Spinal cord (tissue), 10 donors: ENCODE results near the gene MTHFD2. TPM values are rescaled to one million over a fixed set of nuclear protein-coding genes. Genes with fewer than 3 reads are reported as not detected.

ENCODE experiments used
- DNase-seq, 6 donors: peaks; one replicate each; pipeline versions ENCODE4 v3.0.0 to v3.0.0-alpha.2; 2013 to 2015; ENCODE audit warnings: low spot score in 6 of 6, low read depth in 4 of 6
- H3K27ac ChIP-seq: one replicate; pipeline ENCODE4 v1.5.1; 2013; ENCODE audit warnings: low read depth, low read length, control low read depth
- H3K27me3 ChIP-seq: one replicate; pipeline ENCODE4 v1.6.1; 2013; ENCODE audit warnings: low read length; ENCODE audit not compliant: control insufficient read depth, insufficient read depth
- H3K36me3 ChIP-seq: one replicate; pipeline ENCODE4 v1.6.1; 2013; ENCODE audit warnings: low read length; ENCODE audit not compliant: control insufficient read depth, insufficient read depth
- H3K4me1 ChIP-seq: one replicate; pipeline ENCODE4 v1.6.1; 2013; ENCODE audit warnings: low read length; ENCODE audit not compliant: control insufficient read depth, insufficient read depth
- H3K4me3 ChIP-seq: one replicate; pipeline ENCODE4 v1.5.1; 2013; ENCODE audit warnings: low read depth, low read length, control low read depth
- H3K9me3 ChIP-seq: one replicate; pipeline ENCODE4 v1.6.1; 2013; ENCODE audit warnings: low read length; ENCODE audit not compliant: control insufficient read depth, insufficient read depth
- WGBS: methylation state at CpG from one replicate; pipeline ENCODE4 v1.1.5; 2013; ENCODE audit warnings: missing lambda C conversion rate; ENCODE audit not compliant: insufficient coverage; 5-methylcytosine and 5-hydroxymethylcytosine counted together
- polyA plus RNA-seq, 2 donors: library from polyadenylated mRNA; unstranded; fragments of 120-200 nt; gene quantifications; one replicate each; pipeline ENCODE4 v1.2.1, GENCODE V29; 2013; ENCODE audit not compliant: insufficient read length in 2 of 2
- total RNA-seq, 2 donors: library from RNA; depleted of rRNA in 1 of 2; stranded (reverse); fragments of 120-200 nt in 1 of 2; fragments of >200 nt in 1 of 2; gene quantifications; one replicate each; pipeline versions ENCODE4 v1.2.3 to v1.2.4, GENCODE V29; 2013 to 2014
- donor health status: healthy.

Gene MTHFD2
- total and polyA plus RNA-seq, 4 donors, result 16.9 to 28.2 (median 26.2) TPM

DNA sequence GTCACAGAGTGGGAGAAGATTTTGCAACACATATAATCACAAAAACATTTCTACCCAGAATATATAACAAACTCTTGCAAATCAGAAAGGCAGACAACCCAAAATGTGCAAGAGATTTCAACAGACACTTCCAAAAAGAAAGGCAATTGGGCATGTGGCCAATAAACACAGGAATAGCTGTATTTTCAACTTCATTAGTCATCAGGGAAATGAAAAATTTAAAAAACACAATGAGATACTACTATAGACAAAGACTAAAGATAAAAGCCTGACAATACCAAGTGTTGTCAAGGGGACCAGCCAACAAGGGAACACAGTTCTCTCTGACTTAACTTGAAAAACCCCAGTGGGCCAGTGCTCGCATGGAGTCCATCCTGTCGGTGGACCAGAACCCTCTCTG lies 40.5 kb downstream of the MTHFD2 start:
- WGBS, result 83% methylated on average over 2 of the region's 2 CpGs
- Histone ChIP-seq H3K9me3 (no peaks in the 10 kb centered on the region), H3K4me1 (no peaks in the 10 kb centered on the region), H3K4me3 (no peak overlapping the region), H3K27ac (no peak overlapping the region), H3K36me3 (no peaks in the 10 kb centered on the region), H3K27me3 (no peaks in the 10 kb centered on the region)
- no peak for DNase-seq

DNA sequence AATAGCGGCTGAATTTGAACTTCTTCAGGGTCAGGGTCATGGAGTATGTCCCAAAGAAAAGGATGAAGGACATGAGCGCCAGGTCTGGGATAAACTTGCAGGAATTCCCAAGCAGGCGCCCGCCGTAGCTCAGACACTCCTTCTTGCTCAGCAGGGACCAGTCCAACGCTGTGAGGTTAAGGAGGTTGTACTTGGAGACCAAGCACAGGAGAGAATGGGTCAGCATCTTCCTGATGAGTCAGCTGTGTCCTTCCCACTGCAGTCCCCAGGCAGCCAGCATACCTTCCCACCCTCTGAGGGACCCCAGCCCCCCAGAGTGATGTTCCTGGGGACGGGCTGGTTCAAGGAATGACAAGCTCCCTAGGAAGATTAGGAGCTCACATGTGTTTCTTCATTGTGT lies 40.9 kb downstream of the MTHFD2 start:
- 81% methylated on average over 6 of the region's 7 CpGs for WGBS
- H3K9me3 ChIP-seq, result no peaks in the 10 kb centered on the region

DNA sequence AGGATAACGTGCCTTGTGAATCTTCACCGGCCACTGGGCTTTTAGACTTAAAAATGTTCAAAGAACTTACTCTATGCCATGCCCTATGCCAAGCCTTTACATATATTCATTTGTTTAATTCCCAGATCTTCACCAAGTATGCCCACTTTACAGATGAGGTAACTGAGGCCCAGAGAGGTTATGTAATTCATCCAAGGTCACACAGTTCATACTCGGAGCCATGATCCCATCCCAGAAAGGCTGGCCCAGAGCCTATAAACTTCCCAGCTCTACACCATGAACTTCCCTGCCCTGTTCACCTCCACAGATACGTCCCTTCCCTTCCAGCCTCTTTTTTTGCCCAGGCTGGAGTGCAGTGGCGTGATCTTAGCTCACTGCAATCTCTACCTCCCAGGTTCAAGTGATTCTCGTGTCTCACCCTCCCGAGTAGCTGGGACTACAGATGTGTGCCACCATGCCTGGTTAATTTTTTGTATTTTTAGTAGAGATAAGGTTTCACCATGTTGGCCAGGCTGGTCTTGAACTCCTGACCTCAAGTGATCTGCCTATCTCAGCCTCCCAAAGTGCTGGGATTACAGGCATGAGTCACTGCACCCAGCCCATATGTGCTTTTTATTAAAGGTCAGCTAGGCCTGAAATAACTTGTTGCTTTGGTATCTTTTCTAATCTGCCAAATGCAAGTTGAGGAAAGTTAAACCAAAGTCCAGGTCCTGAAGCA lies 44.1 kb downstream of the MTHFD2 start:
- peaks cover 2% of the 10 kb centered on the region for H3K36me3 ChIP-seq
- no peaks in the 10 kb centered on the region for H3K9me3 ChIP-seq
- H3K27ac ChIP-seq, result no peak overlapping the region
- WGBS, result 91% methylated on average over 6 of the region's 7 CpGs
- no peaks in the 10 kb centered on the region for H3K27me3 ChIP-seq
- DNase-seq, result no peak
- H3K4me3 ChIP-seq, result no peak overlapping the region
- no peaks in the 10 kb centered on the region for H3K4me1 ChIP-seq

More for the DNA sequence above, 40.9 kb downstream of the MTHFD2 start:
- Histone ChIP-seq H3K4me3 (no peak overlapping the region), H3K27ac (no peak overlapping the region), H3K27me3 (no peaks in the 10 kb centered on the region), H3K4me1 (no peaks in the 10 kb centered on the region), H3K36me3 (no peaks in the 10 kb centered on the region)
- no peak for DNase-seq

DNA sequence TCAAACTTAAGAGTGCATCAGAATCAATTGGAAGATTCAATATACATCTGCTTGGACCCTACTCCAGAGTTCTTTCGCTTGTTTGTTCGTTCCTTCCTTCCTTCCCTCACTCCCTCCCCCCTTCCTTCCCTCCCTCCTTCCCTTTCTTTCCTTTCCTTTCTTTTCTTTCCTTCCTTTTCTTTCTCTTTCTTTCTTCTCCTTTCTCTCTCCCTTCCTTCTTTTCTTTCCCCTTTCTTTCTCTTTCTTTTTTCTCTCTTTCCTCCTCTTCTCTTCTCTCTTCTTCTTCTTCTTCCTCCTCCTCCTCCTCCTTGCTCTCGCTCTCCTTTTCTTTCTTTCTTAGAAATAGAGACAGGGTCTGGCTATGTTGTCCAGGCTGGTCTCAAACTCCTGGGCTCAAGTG lies 45.9 kb downstream of the MTHFD2 start:
- H3K4me1 ChIP-seq, result no peaks in the 10 kb centered on the region
- peaks cover 2% of the 10 kb centered on the region for H3K36me3 ChIP-seq
- WGBS, result 86% methylated on average over 3 of the region's 3 CpGs
- H3K27ac ChIP-seq, result no peak overlapping the region
- H3K27me3 ChIP-seq, result no peaks in the 10 kb centered on the region
- no peak for DNase-seq
- no peaks in the 10 kb centered on the region for H3K9me3 ChIP-seq
- no peak overlapping the region for H3K4me3 ChIP-seq

DNA sequence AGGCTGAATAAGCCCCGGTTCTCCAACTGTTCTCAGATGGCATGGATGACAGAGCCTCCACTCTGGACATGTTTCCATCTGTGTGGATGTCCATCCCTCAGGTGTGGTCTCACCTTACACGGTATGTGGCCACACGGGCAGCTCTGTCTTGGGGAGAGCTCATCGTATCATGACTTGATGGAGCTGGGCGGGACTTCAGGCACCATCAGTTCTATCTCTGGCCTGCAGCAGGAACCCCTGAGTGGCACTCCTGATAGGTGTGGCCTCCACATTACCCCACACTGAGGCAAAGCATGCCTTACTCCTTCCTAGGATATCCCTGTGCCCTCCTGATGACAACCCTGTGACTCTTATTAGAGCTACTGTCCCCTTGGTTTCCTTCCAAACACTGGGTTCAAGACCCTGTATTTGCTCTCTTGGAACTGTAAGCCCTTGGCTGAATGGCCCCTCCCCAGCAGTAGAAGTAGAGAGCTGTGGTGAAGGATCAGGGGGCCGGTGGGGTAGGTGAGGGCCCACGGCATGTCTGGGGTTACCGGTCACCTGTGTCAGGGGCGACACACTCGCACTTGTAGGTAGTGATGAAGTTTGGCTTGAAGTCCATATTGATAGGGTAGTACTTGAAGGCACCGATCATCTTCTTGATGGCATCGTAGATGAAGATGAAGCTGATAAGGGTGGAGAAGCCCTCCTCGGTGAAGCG lies 48.2 kb downstream of the MTHFD2 start:
- no peaks in the 10 kb centered on the region for H3K9me3 ChIP-seq
- no peaks in the 10 kb centered on the region for H3K4me1 ChIP-seq
- no peak for DNase-seq
- H3K36me3 ChIP-seq, result peaks cover 2% of the 10 kb centered on the region
- no peak overlapping the region for H3K4me3 ChIP-seq
- H3K27ac ChIP-seq, result no peak overlapping the region
- WGBS, result 98% methylated on average over 14 of the region's 14 CpGs
- H3K27me3 ChIP-seq, result no peaks in the 10 kb centered on the region

DNA sequence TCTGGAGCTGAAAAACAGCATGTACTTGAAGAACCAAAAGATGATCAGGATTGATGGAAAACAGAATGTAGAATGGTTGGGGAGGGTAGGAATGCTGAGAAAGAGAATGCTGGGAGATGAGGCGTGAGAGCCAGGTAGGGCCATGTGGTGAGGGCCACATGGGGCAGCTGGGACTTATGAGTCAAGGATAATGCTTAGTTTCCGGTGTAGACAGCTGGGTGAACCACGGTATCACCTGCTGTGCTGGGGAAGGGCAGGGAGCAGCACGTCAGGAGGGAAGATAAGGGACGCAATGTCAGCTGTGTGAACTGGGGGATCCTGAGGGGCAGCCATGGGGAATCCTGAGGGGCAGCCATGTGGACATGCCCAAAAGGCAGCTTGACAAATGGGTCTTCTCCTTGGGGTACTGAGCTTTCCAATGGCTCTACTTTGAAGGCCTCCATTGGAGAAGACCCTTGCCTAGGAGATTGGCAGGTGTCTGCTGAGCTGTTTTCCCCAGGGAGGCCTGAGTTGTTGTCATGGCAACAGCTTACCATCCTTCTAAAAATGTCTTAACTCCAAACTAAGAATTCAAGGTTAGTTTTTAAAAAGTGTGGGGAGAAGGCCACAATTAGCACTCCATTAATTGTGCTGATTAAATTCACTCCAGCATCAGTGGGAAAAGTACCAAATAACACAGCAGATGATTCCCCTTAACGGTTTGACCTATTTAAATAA lies 51.1 kb downstream of the MTHFD2 start:
- peaks cover 5% of the 10 kb centered on the region for H3K36me3 ChIP-seq
- H3K4me3 ChIP-seq, result no peak overlapping the region
- H3K27me3 ChIP-seq, result no peaks in the 10 kb centered on the region
- DNase-seq, result peak in 1 of 6 donors; percentile 28
- H3K27ac ChIP-seq, result no peak overlapping the region
- no peaks in the 10 kb centered on the region for H3K4me1 ChIP-seq
- 87% methylated on average over 5 of the region's 6 CpGs for WGBS
- H3K9me3 ChIP-seq, result no peaks in the 10 kb centered on the region

DNA sequence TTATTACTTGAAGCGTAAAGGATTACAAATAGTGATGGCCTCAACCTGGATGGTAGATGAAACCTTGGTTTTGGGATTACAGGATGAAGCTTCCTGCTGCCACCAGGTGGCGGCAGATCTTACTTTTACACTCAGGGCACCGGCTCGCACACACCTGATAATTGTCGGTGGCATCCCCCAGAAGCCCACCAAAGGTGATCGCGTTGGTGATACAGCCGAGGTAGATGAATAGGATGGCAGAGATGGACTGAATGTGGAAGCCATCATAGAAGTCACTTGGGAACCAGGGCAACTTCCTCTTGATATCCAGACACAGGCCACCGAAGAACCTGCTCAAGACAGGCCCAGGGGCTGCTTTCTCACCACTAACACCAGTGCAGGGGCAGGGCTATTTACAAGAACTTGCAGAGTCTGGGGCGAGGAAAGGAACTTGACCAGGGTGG lies 51.8 kb downstream of the MTHFD2 start:
- no peaks in the 10 kb centered on the region for H3K4me1 ChIP-seq
- H3K27ac ChIP-seq, result no peak overlapping the region
- H3K4me3 ChIP-seq, result no peak overlapping the region
- H3K36me3 ChIP-seq, result peaks cover 5% of the 10 kb centered on the region
- DNase-seq, result peak in 5 of 6 donors; percentile 5 to 86 (median 29)
- no peaks in the 10 kb centered on the region for H3K27me3 ChIP-seq
- WGBS, result 27% methylated on average over 3 of the region's 10 CpGs
- no peaks in the 10 kb centered on the region for H3K9me3 ChIP-seq

DNA sequence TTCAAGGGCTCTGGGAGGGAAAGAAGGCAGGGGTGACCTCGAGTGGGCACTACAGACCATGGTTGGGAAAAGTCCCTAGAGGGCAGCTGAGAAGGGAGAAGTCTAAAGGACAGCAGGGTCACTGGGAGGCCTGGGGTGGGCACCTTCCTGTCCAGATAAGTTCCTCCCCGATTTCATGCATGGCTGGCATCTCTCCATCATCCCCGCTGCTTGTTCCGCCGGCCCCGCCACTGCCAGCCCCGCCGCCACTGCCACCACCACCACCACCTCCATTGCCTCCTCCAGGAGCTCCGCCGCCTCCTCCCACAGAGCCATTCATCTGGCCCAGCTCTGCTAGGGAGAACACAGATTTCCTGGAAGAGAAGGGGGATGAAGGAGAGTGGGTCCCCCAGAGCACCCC lies 53.6 kb downstream of the MTHFD2 start:
- WGBS, result 29% methylated on average over 1 of the region's 10 CpGs
- Histone ChIP-seq H3K36me3 (peaks cover 7% of the 10 kb centered on the region), H3K4me1 (no peaks in the 10 kb centered on the region), H3K9me3 (no peaks in the 10 kb centered on the region), H3K4me3 (no peak overlapping the region), H3K27me3 (no peaks in the 10 kb centered on the region), H3K27ac (no peak overlapping the region)
- no peak for DNase-seq

DNA sequence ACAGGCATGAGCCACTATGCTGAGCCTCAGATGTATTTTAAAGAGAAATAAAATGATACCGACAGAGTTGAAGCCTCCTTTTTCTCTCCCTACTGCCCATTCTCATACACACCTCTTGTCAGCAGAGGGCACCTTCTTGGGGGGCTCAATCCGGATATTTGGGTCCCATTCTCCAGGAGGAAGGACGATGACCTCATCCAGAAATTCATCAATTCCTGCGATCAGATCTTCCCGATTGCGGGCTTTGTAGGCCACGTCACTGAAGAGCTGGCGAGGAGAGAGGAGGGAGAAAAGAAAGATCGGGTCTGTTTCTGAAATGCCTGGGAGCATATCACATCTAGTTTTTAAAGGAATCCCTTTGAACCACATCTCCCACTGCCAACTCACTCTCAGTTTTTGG lies 54.4 kb downstream of the MTHFD2 start:
- H3K9me3 ChIP-seq, result no peaks in the 10 kb centered on the region
- 45% methylated on average over 2 of the region's 9 CpGs for WGBS
- peaks cover 7% of the 10 kb centered on the region for H3K36me3 ChIP-seq
- no peaks in the 10 kb centered on the region for H3K27me3 ChIP-seq
- no peaks in the 10 kb centered on the region for H3K4me1 ChIP-seq
- no peak overlapping the region for H3K27ac ChIP-seq
- DNase-seq, result no peak
- H3K4me3 ChIP-seq, result no peak overlapping the region
